HG03558 (cell line): ENCODE measurements around the gene VSTM2L.

ENCODE experiments used
- ATAC-seq: cut with Tn5 transposase; IDR thresholded peaks from one replicate; pipeline ENCODE4 v1.9.1; 2021; ENCODE audit warnings: moderate number of reproducible peaks; ENCODE audit not compliant: unreplicated experiment; ENCODE audit errors: extremely low read depth

VSTM2L gene

DNA sequence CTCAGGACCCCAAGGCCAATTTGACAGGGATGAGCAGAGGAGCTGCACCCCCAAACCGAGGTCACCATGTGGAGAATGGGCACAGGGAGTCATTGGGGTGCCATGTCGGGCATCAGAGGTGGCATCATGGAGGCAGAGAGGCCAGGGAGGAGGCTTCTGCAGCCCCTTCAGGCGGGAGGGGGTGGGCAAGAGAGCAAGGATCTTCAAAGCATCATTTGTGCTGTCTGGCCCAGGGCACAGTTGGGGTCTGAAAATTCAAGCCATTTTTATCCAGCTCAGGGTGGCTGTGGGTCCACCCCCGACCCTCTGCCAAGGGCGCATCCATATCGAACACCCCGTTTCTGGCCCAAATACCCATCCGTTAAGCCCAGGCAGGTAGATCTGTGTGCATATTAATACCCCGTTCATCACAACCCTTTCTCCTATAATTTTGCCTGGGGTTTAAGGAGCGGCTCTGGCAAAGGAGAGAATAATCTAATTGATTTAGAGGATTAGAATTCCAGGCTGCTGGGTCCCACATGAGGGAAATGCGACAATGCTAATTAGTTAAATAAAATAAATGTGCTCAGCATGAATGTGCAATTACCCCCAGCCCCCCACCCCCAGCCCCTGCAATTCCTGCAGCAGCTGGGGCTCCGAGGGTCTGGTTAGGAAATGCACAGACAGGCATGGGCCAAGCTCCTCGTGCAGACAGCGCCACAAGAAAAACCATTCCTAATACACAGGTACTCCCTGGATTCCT, 31.9 kb downstream of the VSTM2L start:
- no peak for ATAC-seq

DNA sequence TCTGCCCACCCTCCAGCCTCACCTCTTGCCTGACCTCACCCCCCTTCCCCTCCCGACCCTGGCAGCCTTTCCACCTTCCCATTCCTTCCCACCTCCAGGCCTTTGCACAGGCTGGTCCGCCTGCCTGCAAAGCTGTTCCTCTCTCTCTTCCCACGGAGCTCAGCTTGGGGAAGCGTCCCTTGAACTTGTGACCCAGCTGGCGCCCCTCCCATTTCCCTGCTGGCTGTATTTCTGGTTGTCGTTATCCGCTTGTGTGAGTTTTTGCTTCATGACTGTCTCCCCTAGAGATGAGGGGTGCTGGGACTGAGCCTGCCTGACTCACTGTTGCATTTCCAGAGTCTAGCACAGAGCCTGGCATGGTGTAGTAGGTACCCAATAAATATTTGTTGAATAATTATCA, 32.5 kb downstream of the VSTM2L start:
- ATAC-seq, result no peak

DNA sequence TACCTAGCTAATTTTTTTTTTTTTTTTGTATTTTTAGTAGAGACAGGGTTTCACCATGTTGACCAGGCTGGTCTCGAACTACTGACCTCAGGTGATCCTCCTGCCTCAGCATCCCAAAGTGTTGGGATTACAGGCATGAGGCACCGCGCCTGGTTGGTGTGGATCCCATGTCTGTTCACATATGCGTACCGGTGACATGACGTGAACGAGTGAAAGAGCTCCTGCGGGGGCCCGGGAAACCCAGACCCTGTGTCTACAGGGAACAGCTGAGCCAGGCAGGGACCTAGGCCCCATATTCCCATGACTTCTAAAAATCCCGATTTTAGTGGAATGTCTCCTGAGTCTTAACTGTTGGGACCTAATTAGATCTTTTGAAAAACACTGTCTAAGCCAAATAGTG, 33.1 kb downstream of the VSTM2L start:
- ATAC-seq, result no peak

DNA sequence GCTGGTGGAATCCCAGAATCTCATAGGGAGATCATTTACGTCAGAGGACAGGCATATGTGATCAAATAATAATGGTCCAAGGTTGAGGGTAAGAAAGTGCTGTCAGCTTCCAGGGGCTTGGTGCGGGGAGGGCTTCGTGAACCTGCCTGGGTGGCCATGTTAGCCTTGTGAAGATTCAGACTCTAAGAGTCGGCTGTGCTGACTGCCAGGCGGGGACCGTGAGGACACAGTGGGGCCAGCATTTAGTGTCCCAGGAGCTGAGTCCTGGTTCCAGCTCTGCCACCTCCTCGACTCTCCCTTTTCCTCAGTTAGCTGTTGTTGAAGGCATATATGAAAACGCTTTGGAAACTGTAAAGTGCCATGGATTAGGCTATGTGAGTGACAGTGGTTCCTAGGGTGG, 33.5 kb downstream of the VSTM2L start:
- ATAC-seq, result no peak

DNA sequence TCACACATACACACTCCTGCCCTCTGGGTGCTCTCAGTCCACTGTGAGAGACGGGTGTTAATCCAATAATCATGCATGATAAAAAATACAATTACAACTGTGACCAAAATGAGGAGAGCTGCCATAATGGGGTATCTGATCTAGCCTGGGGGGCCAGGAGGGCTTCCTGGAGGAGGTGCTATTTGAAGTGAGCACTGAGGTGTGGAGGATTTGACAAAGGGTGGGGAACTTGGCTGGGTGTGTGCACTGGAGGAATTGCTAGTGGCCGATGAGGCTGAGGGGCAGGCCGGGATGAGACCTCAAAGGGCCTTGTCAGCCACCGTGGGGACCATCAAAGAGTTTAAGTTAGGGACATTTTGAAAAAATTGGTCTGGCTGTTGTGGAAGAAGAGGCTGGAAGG, 34.8 kb downstream of the VSTM2L start:
- ATAC-seq, result no peak

DNA sequence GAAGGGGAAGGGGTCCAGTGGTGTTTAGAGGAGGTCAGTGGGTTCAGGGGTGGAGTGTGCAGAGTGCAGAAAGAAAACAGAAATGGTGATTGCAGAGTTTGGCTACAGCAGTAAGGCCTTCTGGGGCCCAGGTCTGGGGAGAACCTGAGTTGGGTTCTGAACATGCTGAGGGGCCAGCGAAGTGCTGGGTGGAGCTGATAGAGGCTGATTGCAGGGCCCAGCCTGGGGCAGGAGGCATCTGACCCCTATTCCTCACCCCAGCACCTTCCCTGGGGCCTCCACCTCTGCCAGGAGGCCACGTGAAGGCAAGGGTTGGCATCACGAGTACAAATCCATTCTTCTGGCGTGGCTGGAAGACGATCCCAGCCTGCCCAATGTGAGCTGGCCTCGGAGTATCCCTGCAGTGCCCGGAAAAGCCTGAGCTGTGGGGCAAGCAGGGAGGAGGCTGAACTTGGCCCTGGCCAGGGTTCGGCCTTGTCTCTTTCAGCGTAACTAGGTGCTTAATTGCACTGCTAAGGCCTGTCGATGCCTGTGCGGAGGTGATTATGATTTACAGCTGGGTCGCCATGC, 35.3 kb downstream of the VSTM2L start:
- ATAC-seq, result no peak

DNA sequence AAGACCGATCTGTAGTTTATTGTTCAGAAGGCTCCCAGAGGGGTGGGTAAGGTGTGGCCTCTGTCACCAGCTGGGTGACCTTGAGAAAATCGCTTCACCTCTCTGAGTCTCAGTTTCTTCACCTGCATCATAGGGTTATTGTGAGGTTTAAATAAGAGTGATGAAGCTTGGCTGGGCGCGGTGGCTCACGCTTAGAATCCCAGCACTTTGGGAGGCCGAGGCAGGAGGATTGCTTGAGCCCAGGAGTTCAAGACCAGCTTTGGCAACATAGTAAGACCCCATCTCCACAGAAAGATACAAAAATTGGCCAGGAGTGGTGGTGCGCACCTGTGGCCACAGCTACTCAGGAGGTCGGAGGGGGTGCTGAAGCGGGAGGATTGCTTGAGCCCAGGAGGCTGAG, 36.0 kb downstream of the VSTM2L start:
- ATAC-seq, result no peak

DNA sequence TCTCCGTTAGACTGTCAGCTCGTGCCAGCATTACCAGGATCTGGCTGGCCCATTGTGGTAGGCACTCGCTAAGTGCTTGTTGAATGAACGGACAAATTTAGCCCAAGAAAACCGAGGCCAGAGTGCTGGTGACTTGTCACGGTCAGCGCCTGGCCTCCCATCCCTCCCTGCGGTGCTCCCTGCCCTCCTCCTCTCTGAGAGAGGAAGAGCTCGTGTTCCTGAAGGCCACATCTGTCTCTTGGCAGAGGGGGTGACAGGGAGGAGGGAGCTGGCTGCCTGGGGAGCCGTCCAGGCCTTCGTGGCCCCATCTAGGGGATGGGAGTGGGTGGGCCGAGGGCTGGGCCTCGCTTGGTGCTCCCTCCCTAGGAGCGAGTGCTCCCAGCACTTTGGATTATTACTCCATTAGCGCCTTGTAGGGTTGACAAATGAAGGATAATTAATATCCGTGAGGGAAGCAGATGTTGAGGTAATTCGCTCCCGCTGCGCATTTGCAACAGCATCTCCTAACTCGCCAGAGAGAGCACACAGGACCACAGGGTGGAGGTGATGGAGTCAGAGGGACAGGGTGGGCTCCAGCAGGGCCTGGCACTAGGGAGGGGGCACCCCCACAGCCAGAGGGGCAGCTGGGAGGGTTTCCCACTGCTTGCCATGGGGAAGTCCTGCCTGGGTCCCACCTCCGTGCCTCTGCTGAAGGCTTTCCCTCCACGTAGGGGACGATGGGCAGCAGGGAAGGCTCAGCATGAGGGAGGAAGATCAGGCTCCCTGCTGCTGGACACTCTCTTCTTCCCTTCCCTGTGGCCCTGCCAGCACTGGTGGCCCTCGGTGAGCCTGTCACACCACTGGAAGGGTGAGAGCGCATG, 37.0 kb downstream of the VSTM2L start:
- no peak for ATAC-seq

DNA sequence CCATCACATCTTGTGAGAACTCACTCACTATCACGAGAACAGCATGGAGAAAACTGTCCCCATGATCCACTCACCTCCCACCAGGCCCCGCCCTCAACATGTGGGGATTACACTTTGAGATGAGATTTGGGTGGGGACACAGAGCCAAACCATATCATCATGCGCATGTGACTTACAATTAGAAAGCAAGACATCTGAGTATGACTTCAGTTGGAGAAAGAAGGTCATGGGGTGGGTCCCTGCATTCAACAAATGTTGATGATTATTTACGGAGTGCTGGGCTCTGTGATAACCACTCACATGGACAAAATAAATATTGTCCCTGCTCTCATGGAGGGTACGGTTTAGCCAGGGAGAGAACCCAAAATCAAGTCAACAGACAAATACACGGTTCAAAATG, 37.9 kb downstream of the VSTM2L start:
- ATAC-seq, result no peak

DNA sequence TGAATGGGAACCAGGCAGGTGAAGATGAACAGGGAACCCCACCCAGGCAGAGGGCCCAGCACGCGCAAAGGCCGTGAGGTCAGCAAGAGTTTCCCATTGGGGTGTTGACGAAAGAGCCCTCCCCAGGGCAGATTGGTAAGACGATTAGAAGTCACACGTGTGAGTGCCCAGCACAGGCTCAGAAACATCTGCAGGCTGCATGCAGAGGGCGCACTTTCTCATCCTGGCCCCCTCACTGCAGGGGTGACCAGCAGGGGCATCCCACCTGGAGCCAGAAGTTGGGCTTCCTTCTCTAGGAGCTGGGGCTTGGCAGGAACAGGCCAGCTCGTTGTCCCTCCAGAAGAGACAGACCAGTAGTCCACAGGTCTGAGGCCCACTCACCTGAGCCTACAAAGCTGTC, 38.4 kb downstream of the VSTM2L start:
- no peak for ATAC-seq

DNA sequence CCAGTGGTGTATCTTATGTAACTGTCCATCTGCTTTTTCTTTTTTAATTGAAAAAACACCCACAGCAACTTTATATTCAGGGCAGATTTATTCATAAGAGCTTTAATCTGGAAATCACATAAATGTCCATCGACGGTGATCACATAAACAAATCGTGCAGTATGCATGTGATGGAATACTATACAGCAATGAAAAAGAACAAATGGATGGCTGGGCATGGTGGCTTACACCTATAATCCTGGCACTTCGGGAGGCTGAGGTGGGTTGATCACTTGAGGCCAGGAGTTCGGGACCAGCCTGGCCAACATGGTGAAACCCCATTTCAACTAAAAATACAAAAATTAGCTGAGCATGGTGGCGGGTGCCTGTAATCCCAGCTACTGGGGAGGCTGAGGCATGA, 39.1 kb downstream of the VSTM2L start:
- no peak for ATAC-seq

DNA sequence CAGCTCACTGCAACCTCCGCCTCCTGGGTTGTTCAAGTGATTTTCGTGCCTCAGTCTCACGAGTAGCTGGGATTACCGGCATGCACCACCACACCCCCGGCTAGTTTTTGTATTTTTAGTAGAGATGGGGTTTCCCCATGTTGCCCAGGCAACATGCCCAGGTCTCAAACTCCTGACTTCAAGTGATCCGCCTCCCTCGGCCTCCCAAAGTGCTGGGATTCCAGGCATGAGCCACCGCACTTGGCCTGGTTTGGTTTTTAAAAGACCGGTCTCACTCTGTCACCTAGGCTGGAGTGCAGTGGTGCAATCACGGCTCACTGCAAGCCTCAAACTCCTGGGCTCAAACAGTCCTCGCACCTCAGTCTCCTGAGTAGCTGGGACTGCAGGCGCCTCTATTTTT, 40.1 kb downstream of the VSTM2L start:
- ATAC-seq, result no peak

DNA sequence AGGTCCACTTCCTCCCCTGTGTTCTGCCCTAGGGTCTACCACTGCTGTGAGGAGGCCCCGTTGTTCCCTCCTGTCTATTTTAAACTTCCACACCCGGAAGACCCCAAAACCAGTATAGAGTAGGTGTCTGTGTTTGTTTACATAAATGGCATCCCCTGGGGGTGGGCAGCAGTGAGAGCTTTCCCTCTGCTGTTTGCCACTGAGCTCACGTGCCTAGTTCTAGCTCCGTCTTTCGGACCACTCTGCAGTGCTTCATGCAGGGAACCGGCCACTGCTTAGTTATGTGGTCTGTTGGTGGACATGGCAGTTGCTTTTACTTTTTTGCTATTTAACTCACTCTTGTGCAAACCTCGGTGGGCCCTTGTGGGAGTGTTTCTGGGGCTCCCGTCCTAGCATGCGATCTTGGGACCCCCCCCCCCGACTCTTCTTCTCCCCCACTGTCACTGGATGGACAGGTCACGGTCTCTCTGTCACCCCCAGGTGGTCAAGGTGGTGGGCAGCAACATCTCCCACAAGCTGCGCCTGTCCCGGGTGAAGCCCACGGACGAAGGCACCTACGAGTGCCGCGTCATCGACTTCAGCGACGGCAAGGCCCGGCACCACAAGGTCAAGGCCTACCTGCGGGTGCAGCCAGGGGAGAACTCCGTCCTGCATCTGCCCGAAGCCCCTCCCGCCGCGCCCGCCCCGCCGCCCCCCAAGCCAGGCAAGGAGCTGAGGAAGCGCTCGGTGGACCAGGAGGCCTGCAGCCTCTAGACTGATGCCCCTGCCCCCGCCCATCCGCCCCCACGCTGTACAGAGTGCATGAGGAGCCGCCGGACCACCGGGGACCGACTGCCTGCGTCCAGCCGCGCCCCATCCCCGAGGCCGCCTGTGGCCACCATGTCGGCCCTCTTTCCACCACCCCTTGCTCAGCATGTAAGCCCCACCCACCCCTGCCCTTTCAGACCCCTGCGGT, 40.9 kb downstream of the VSTM2L start:
- ATAC-seq, result no peak

DNA sequence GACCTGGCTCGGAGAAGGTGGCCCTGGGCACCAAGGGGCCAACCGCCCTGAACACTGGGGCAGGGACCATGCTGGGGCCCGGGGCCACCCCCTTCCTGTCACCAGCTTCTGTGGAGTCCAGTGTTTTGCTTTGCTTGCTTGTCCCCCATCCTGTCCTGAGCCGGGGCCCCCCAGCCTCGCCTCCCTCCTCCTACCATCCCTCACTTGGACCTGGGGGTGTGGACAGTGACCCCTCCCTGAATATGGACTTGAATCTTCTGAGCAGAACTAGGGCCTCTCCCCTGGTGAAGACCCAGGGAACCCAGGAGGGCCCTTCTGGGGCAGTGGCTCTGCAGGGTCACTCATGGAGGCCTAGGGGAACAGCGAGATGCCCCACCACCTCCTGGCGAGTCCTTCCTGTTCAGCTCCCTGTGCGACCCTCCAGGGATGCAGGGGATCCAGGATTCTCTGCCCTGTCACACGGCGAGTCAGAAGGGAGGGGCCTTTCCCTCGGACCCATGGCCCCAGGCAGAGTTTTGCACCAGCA, 41.6 kb downstream of the VSTM2L start:
- no peak for ATAC-seq

DNA sequence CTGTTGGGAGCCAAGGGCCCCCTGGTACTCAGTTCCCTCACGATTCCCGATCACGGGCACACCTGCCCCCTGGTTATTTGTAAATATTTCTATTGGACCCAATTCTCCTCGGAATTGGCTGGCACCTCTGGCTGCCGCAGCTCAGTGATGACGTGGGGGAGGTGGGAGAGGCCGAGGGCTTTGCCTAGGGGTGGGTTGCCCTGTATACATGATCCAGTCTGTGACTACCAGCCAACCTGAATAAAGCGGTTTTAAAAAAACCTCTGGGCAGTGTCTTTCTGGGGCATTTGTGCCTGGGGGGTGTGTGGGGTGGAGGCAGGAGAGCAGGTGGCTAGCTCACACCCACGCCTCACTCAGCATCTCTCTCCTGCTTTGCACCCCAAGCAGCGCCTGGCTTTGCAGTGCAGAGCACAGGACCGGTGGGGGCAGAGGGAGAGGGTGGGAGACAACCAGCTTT, 42.2 kb downstream of the VSTM2L start:
- no peak for ATAC-seq

DNA sequence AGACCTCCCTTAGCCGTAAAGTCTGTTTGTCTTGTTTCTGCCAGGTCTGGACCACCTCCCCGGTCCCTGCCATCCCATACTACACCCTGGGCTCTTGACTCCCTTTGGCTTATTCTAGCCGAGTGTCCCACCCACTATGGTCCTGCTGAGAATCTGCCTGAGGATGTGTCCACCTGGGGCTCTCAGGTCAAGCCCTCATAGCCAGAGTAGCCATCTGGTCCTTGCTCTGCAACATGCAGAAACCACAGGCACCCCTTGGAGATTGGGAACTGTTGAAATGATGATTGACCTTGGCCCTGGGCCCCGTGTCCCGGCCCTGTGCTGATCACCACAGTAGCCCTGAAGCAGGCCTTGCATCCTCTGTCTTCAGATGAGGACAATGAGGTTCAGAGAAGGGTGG, 44.0 kb downstream of the VSTM2L start:
- no peak for ATAC-seq

DNA sequence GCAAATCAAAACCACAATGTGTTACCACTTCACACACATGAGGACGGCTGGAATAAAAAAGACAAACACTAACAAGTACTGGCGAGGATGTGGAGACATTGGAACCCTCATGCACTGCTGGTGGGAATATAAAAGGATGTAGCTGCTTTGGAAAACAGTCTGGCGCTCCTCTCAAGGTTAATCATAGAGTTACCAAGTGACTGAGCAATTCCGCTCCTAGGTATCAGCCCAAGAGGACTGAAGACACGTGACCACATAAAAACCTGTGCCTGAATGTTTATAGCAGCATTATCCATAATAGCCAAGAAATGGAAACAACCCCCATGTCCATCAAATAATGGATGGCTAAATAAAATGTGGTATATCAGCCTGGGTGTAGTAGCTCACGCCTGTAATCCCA, 45.0 kb downstream of the VSTM2L start:
- ATAC-seq, result no peak

DNA sequence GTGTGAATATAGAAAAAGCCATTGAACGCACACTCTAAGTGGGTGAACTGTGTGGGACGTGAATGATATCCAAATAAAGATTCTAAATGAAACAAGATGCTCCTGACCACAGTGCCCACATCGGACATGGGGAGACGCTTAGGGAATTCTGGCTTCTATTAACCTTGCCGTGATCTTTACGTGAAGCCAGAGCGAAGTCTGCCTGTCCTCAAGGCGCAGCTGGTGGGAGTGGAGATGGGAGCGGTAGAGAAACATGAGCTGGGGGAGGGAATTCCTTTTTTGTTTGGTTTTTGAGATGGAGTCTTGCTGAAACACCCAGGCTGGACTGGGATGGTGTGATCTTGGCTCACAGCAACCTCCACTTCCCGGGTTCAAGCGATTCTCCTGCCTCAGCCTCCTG, 46.0 kb downstream of the VSTM2L start:
- no peak for ATAC-seq

DNA sequence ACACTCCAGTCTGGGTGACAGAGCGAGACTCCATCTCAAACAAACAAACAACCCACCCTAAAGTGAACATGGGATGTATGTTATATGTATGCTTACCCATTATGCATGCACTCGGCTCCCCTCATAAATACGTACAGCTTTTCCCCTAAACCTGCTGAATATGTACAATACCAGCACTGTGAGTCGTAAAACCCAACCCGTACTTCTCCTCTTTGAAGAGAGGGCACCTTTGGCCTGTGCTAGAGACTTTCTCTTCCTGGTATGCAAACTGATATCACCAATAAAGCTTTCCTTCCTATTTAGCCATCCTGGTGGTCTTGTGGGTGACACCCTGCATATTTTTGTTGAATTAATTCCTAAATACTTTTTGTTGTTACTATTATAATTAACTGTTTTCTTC, 51.3 kb downstream of the VSTM2L start:
- no peak for ATAC-seq

DNA sequence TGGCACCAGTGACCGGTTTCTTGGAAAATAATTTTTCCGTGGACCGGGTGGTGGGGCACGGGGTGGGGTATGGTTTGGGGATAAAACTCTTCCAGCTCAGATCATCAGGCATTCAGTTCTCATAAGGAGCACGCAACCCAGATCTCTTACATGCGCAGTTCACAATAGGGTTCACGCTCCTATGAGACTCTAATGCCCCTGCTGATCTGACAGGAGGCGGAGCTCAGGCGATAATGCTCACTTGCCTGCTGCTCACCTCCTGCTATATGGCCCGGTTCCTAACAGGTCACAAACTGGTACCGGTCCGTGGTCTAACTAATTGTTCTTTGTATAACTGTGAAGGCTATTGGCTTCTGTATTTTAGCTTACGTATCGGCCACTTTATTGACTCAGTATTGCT, 51.7 kb downstream of the VSTM2L start:
- no peak for ATAC-seq
